AG04450 (cell line): ENCODE results near the gene PHRF1. TPM values are rescaled to one million over a fixed set of nuclear protein-coding genes. Genes with fewer than 3 reads are reported as not detected.
"Not testable (repeated sequence)": the region's sequence is repeated elsewhere in the genome, so short reads cannot be mapped to it uniquely, and the experiment has no call there.

Source experiments
- CTCF ChIA-PET: fragments of 300-600, 350-600 bp; formaldehyde crosslinking; extraction: SDS; loops from one replicate; lab custom pipeline; 2022; ENCODE audit warnings: antibody characterized with exemption, inconsistent platforms; lab: Charles Lee
- POLR2A ChIA-PET: fragments of 350-600 bp; formaldehyde crosslinking; extraction: SDS; loops from one replicate; lab custom pipeline; 2021; ENCODE audit warnings: antibody characterized with exemption, inconsistent platforms; lab: Yijun Ruan, JAX
- DNase-seq: peaks from one replicate; pipeline ENCODE4 v3.0.0-alpha.2; 2011; ENCODE audit warnings: low read depth, low spot score
- H3K27ac ChIP-seq: one replicate; pipeline ENCODE4 v1.5.1; 2012; ENCODE audit warnings: low read depth, low read length, control low read depth
- H3K27me3 ChIP-seq: one replicate; pipeline ENCODE4 v1.6.0; 2012; ENCODE audit warnings: low read length; ENCODE audit not compliant: control insufficient read depth, insufficient read depth
- H3K4me3 ChIP-seq: 2 replicates; pipeline ENCODE4 v1.5.1; 2011; ENCODE audit warnings: mild to moderate bottlenecking, low read depth, low read length, control low read depth
- H3K9me3 ChIP-seq: 2 replicates; pipeline ENCODE4 v1.5.1; 2012; ENCODE audit warnings: low read length; ENCODE audit not compliant: control insufficient read depth, insufficient read depth
- polyA plus RNA-seq: library from polyadenylated mRNA; depleted of rRNA; stranded (reverse); fragments of >200 nt; gene quantifications from 2 replicates; pipeline ENCODE4 v1.2.3, GENCODE V29; 2011
- TF ChIP-seq, protein P1 (sequence below): IDR thresholded peaks from 2 replicates; pipeline ENCODE4 v1.5.1; 2011; ENCODE audit warnings: low read depth, low read length, control low read depth, inconsistent platforms

Gene PHRF1
- polyA plus RNA-seq, 1 experiment = 7.3 TPM

DNA sequence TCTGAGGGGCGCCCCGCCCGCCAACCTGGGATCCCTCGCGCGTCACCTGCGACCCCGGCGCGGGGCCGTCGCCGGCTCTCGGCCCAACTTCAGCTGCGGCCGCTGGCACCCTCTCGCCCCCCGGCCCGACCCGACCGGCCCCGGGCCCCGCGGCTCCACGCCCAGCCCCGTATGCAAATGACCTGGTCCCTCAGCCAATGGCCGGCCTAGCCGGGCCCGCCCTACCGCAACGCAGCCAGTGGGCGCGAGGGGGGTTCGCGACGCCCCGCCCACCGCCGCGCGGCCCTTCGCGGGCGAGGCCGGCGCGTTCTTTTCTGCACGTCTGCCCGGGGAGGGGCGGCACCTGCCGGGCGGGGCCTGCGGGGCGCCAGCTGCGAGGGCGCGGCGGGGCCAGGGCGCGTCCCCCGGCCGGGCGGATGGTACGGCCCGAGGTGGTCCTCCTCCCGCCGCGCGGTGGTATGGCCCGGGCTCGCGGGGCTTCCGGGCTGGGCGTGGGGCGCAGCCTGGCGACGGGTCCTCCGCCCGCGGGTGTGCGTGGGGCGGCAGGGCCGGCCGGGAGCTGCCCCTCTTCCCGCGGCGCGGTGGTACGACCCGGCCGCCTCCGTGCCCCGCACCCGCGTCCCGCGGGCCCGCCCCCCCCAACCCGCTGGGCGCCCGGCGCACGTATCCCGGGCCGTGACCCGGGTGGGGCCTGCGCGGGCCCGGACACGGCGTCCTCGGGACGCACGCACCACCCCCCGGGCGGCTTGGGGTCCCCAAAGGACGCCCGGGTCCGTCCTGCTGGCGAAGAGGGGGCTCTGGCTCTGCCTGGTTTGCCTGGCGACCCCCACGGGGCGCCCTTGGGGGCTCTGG lies 7.7 kb upstream of the PHRF1 start:
- CTCF ChIA-PET = no interaction called here
- no peak overlapping the region for H3K27ac ChIP-seq
- POLR2A ChIA-PET = interaction anchor here (1.0 to 1.1 kb wide), 2 partner anchors 9 to 12 kb away, joined by 3 read pairs; no protein-coding TSS in a partner anchor

DNA sequence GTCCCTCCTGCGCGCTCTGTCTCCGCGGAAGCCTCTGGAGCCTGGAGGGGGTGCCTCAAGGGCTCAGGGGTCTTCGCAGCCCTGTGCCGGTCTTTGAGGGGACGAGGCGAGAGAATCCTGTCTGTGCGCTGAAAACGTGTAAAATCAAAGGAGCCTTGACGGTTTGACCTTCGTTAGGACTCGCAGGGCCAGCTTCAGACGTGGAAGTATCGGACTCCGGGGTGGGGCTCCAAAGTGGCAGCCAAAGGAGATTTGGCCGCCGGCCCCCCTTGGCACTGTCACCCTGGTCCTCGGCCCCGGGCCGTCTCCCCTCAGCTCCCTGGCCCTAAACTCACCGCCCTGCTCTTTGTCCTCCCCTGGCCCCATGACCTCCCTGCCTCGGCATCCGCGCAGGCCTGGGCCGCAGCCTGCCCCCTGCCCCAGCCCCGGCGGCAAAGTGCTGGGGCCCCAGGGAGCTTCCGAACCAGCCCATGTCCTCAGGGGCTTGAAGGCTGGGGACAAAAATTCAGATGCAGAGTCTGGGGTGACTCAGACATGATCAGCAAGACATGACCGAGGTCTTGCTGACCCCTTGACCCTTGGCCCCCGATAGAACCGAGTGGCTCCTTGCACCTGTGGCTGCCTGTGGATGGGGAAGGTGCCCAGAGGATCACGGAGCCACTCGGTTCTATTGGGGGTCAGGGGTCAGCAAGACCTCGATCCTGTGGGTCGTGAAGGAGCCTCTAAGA lies 6.9 kb upstream of the PHRF1 start:
- no peak for DNase-seq
- TF ChIP-seq, protein P1, sequence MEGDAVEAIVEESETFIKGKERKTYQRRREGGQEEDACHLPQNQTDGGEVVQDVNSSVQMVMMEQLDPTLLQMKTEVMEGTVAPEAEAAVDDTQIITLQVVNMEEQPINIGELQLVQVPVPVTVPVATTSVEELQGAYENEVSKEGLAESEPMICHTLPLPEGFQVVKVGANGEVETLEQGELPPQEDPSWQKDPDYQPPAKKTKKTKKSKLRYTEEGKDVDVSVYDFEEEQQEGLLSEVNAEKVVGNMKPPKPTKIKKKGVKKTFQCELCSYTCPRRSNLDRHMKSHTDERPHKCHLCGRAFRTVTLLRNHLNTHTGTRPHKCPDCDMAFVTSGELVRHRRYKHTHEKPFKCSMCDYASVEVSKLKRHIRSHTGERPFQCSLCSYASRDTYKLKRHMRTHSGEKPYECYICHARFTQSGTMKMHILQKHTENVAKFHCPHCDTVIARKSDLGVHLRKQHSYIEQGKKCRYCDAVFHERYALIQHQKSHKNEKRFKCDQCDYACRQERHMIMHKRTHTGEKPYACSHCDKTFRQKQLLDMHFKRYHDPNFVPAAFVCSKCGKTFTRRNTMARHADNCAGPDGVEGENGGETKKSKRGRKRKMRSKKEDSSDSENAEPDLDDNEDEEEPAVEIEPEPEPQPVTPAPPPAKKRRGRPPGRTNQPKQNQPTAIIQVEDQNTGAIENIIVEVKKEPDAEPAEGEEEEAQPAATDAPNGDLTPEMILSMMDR = no peak
- Histone ChIP-seq H3K9me3 (no peaks in the 10 kb centered on the region; the same call in 1 of the 2 replicates), H3K4me3 (peak overlapping the region; percentile 61), H3K27ac (no peak overlapping the region), H3K27me3 (peaks cover 2% of the 10 kb centered on the region)
- POLR2A ChIA-PET = interaction anchor here (0.5 to 1.0 kb wide), 2 partner anchors 9 to 60 kb away, joined by 3 read pairs; no protein-coding TSS in a partner anchor
- CTCF ChIA-PET = no interaction called here

More for the DNA sequence above, 7.7 kb upstream of the PHRF1 start:
- H3K4me3 ChIP-seq = peak overlapping the region; percentile 70
- TF ChIP-seq, protein P1 = no peak
- peak; percentile 56 for DNase-seq
- no peaks in the 10 kb centered on the region for H3K27me3 ChIP-seq
- no peaks in the 10 kb centered on the region; the same call in 1 of the 2 replicates for H3K9me3 ChIP-seq

DNA sequence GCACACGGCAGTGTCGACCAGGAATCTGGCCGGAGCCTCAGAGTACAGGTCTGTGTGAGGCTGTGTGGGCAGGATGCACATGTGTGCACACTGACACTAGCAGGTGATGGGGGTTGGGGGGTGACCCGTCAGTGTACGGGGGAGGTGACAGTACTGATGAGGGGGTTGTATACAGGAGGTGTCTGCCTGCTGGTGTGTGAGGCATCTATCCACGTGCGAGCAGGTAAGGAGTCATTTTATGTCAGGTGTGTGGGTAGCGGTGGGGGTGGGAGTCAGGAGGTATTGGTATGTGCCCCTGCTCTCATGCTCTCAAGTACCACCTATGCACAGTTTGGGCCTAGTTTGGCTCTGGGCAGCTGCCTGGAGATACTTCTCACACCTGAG lies 4.5 kb upstream of the PHRF1 start:
- no peak overlapping the region for H3K4me3 ChIP-seq
- TF ChIP-seq, protein P1 = no peak
- no peak for DNase-seq
- CTCF ChIA-PET = no interaction called here
- H3K27ac ChIP-seq = no peak overlapping the region
- POLR2A ChIA-PET = interaction anchor here (0.6 kb wide), 1 partner anchor 185 kb away, joined by 5 read pairs; no protein-coding TSS in a partner anchor
- peaks cover 8% of the 10 kb centered on the region for H3K27me3 ChIP-seq
- H3K9me3 ChIP-seq = no peaks in the 10 kb centered on the region; the same call in 1 of the 2 replicates

DNA sequence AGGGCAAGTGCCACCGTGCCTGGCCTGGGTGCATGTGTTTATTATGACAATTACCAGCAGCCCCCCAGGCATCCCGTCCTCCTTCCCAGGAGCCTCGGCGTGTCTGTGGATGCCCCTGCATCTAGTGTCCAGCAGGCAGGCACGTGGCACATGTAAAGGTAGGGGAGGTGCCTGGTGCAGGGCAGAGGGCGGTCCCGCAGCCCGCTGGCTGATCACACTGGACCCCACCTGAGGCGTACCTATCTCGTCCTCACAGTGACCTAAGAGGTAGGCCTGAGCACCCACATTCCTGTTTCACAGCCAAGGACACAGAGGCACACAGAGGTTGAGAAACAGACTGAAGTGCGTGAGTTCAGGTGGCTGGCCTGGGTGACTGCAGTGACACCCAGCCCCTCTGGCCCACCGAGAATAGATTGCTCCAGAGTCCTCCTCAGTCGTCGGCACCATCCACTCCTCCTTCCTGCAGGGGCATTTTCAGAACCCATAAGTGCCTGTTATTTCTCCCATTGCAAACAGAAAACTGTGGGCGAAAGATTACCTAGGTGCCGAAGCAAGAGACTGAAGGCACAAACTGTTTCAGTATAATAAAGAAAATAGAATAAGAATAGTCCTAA lies 3.0 kb upstream of the PHRF1 start:
- ChIA-PET POLR2A (no interaction called here), CTCF (interaction anchor here (0.6 kb wide), 1 partner anchor 29 kb away, joined by 4 read pairs; no protein-coding TSS in a partner anchor)
- Histone ChIP-seq H3K27me3 (peaks cover 8% of the 10 kb centered on the region), H3K27ac (no peak overlapping the region), H3K4me3 (no peak overlapping the region), H3K9me3 (no peaks in the 10 kb centered on the region; the same call in 1 of the 2 replicates)
- TF ChIP-seq, protein P1 = no peak
- DNase-seq = no peak

DNA sequence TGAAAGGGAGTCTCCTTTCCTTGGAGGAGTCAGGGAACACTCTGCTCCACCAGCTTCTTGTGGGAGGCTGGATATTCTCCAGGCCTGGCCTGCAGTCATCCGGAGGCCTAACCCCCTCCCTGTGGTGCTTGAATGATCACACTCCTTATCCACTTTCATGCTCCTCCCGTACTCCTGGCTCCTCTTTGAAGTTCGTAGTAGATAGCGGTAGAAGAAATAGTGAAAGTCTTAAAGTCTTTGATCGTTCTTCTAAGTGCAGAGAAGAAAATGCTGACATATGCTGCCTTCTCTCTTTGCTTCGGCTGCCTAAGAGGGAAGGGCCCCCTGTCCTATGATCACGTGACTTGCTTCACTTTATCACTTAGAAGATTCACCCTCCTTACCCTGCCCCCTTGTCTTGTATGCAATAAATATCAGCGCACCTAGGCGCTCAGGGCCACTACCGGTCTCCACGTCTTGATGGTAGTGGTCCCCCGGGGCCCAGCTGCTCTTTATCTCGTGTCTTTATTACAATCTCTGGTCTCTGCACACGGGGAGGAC lies 2.2 kb upstream of the PHRF1 start:
- H3K27ac ChIP-seq, POLR2A ChIA-PET, H3K4me3 ChIP-seq, H3K9me3 ChIP-seq, DNase-seq, H3K27me3 ChIP-seq: not testable (repeated sequence)
- CTCF ChIA-PET = interaction anchor here (0.6 kb wide), 1 partner anchor 30 kb away, joined by 4 read pairs; no protein-coding TSS in a partner anchor
